AG04450 (cell line): ENCODE results near the gene KCNJ9. TPM values are rescaled to one million over a fixed set of nuclear protein-coding genes. Genes with fewer than 3 reads are reported as not detected.

Source experiments
- CTCF ChIA-PET: fragments of 300-600, 350-600 bp; formaldehyde crosslinking; extraction: SDS; loops from one replicate; lab custom pipeline; 2022; ENCODE audit warnings: antibody characterized with exemption, inconsistent platforms; lab: Charles Lee
- POLR2A ChIA-PET: fragments of 350-600 bp; formaldehyde crosslinking; extraction: SDS; loops from one replicate; lab custom pipeline; 2021; ENCODE audit warnings: antibody characterized with exemption, inconsistent platforms; lab: Yijun Ruan, JAX
- DNase-seq: peaks from one replicate; pipeline ENCODE4 v3.0.0-alpha.2; 2011; ENCODE audit warnings: low read depth, low spot score
- H3K27ac ChIP-seq: one replicate; pipeline ENCODE4 v1.5.1; 2012; ENCODE audit warnings: low read depth, low read length, control low read depth
- H3K27me3 ChIP-seq: one replicate; pipeline ENCODE4 v1.6.0; 2012; ENCODE audit warnings: low read length; ENCODE audit not compliant: control insufficient read depth, insufficient read depth
- H3K4me3 ChIP-seq: 2 replicates; pipeline ENCODE4 v1.5.1; 2011; ENCODE audit warnings: mild to moderate bottlenecking, low read depth, low read length, control low read depth
- H3K9me3 ChIP-seq: 2 replicates; pipeline ENCODE4 v1.5.1; 2012; ENCODE audit warnings: low read length; ENCODE audit not compliant: control insufficient read depth, insufficient read depth
- CTCF ChIP-seq: IDR thresholded peaks from 2 replicates; pipeline ENCODE4 v1.5.1; 2011; ENCODE audit warnings: low read depth, low read length, control low read depth, inconsistent platforms
- polyA plus RNA-seq: library from polyadenylated mRNA; depleted of rRNA; stranded (reverse); fragments of >200 nt; gene quantifications from 2 replicates; pipeline ENCODE4 v1.2.3, GENCODE V29; 2011

The KCNJ9 gene
- polyA plus RNA-seq, 1 experiment: not detected

DNA sequence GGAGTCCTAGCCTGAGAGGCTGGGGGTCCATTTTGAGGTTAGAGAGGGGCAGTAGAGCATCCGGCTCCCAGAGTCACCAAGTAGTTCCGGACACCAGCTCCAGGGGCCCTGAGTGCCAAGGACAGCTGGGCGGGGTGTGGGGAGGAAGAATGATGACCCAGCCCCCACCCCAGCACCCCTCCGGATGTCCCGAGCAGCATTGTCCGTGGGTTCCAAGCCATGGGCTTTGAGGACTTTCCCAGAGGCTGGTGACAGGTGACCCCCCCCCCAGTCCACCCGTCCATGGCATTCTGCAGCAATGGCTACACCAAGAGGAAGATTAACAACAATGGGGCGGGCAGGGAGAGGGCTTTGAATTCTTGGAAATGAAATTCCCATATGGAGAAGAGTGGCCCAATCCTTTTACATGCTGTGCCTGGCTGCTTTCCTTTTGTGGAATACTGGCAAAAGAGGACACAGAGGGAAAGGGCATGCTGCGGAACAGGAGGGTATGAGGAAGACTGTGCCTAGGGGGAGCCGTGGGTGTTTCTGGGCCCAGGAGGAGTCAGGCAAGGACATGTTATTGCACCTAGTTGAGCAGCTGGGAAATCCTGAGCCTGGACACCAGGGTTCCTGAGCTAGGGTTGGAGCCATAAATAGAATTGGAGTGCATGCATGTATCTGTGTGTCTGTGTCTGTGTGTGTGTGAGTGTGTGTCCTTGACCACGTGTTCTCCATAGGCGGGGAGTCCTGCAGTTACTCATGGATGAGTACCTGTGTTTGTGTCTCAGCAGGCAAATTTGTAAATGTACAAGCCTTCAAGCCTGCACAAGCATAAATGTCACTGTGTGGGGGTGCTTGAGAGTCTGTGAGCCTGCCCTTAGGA lies 35.2 kb downstream of the KCNJ9 start:
- no peak for DNase-seq
- CTCF ChIA-PET: interaction anchor here (1.3 to 3.0 kb wide), 5 partner anchors 8 to 136 kb away, joined by 3 to 17 read pairs (median 9); no protein-coding TSS in a partner anchor
- POLR2A ChIA-PET: no interaction called here

DNA sequence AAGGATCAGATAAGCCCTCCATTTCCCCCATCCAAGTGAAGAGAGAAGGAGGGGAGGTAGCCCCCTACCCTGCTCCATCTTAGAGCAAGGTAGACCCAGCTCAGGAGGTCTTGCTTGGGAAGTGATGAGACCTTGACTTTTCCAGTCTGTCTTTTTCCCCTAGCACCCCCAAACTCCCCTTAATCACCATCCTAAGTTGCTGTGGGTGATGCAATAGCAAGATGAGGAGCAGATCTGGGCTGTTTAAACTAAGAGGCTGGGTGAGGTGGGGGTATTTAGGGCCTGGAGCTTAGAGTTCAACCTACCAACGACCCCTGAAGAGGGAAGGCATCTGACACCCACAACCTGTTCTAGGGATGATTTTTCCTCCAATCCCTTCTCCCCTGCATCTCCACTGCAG lies 36.0 kb downstream of the KCNJ9 start:
- CTCF ChIA-PET: interaction anchor here (0.8 to 3.0 kb wide), 6 partner anchors 8 to 135 kb away, joined by 3 to 17 read pairs (median 9); no protein-coding TSS in a partner anchor
- Histone ChIP-seq H3K27ac (no peak overlapping the region), H3K4me3 (peak overlapping the region; percentile 17), H3K9me3 (no peaks in the 10 kb centered on the region; the same call in 1 of the 2 replicates), H3K27me3 (peaks cover 37% of the 10 kb centered on the region)
- POLR2A ChIA-PET: no interaction called here
- no peak for TF ChIP-seq CTCF
- DNase-seq: no peak

More for the DNA sequence above, 35.2 kb downstream of the KCNJ9 start:
- Histone ChIP-seq H3K27me3 (peaks cover 37% of the 10 kb centered on the region), H3K9me3 (no peaks in the 10 kb centered on the region; the same call in 1 of the 2 replicates), H3K27ac (no peak overlapping the region), H3K4me3 (peak overlapping the region; percentile 32)
- TF ChIP-seq CTCF: no peak

GRCh38 chr1:160117709-160118183 lies 36.4 kb downstream of the KCNJ9 start:
- H3K27ac ChIP-seq: no peak overlapping the region
- peaks cover 37% of the 10 kb centered on the region for H3K27me3 ChIP-seq
- no peaks in the 10 kb centered on the region; the same call in 1 of the 2 replicates for H3K9me3 ChIP-seq
- DNase-seq: no peak
- TF ChIP-seq CTCF: no peak
- ChIA-PET POLR2A (no interaction called here), CTCF (interaction anchor here (0.8 to 3.0 kb wide), 7 partner anchors 8 to 135 kb away, joined by 3 to 17 read pairs (median 9); no protein-coding TSS in a partner anchor)
- peak overlapping the region; percentile 17; the same call in 1 of the 2 replicates for H3K4me3 ChIP-seq

GRCh38 chr1:160118928-160119327 lies 37.6 kb downstream of the KCNJ9 start:
- no peak for TF ChIP-seq CTCF
- no peak for DNase-seq
- CTCF ChIA-PET: interaction anchor here (2.3 to 2.8 kb wide), 3 partner anchors 11 to 74 kb away, joined by 9 to 17 read pairs (median 9); no protein-coding TSS in a partner anchor
- POLR2A ChIA-PET: no interaction called here
- peaks cover 35% of the 10 kb centered on the region for H3K27me3 ChIP-seq
- H3K9me3 ChIP-seq: no peaks in the 10 kb centered on the region; the same call in 1 of the 2 replicates
- no peak overlapping the region for H3K27ac ChIP-seq
- H3K4me3 ChIP-seq: no peak overlapping the region
